ENCODE measurements around the gene PPP1R11. TPM values are rescaled to one million over a fixed set of nuclear protein-coding genes. Genes with fewer than 3 reads are reported as not detected.
"Not testable (repeated sequence)": the region's sequence is repeated elsewhere in the genome, so short reads cannot be mapped to it uniquely, and the experiment has no call there.

PPP1R11 gene
- total RNA-seq, 1 donor from 2014 or later, result 45.3 TPM

GRCh38 chr6:30111266-30111856 is 44.4 kb downstream of the PPP1R11 start:
- DNase-seq, result no peak
- no peak overlapping the region for H3K4me3 ChIP-seq
- H3K27me3 ChIP-seq (ENCODE audit: low read depth), result peaks cover 98% of the 10 kb centered on the region
- H3K9me3 ChIP-seq (replicated peaks), result no peaks in the 10 kb centered on the region
- H3K36me3 ChIP-seq, result no peaks in the 10 kb centered on the region
- TF ChIP-seq CTCF (IDR thresholded peaks at IDR 0.05; ENCODE audit: borderline replicate concordance), result no peak
- no peak overlapping the region for H3K27ac ChIP-seq (replicated peaks)
- H3K4me1 ChIP-seq, result no peaks in the 10 kb centered on the region
- intact Hi-C loops (cut with micrococcal nuclease), result no loop called here

- H3K4me3 ChIP-seq, result no peak overlapping the region
- no peak overlapping the region for H3K27ac ChIP-seq (replicated peaks)
- intact Hi-C loops (cut with micrococcal nuclease), result no loop called here
- no peaks in the 10 kb centered on the region for H3K36me3 ChIP-seq
- no peaks in the 10 kb centered on the region for H3K9me3 ChIP-seq (replicated peaks)
- DNase-seq, result no peak
- no peaks in the 10 kb centered on the region for H3K4me1 ChIP-seq
- no peak for TF ChIP-seq CTCF (IDR thresholded peaks at IDR 0.05; ENCODE audit: borderline replicate concordance)
- peaks cover 98% of the 10 kb centered on the region for H3K27me3 ChIP-seq (ENCODE audit: low read depth)
Observed at GRCh38 chr6:30112402-30112994, 45.5 kb downstream of the PPP1R11 start.

- intact Hi-C loops (cut with micrococcal nuclease), result no loop called here
Observed at GRCh38 chr6:30113003-30113759, 46.2 kb downstream of the PPP1R11 start, which contains the start of gene TRIM31. TRIM31 (minus strand) TSS chr6:30113090; CDS start chr6:30112805, 285 bp downstream.

GRCh38 chr6:30113841-30114240 is 46.8 kb downstream of the PPP1R11 start:
- Histone ChIP-seq H3K9me3 (replicated peaks) (no peaks in the 10 kb centered on the region), H3K4me3 (no peak overlapping the region), H3K36me3 (no peaks in the 10 kb centered on the region), H3K27ac (replicated peaks) (no peak overlapping the region), H3K27me3 (ENCODE audit: low read depth) (peaks cover 91% of the 10 kb centered on the region), H3K4me1 (no peaks in the 10 kb centered on the region)
- intact Hi-C loops (cut with micrococcal nuclease), result no loop called here
- TF ChIP-seq CTCF (IDR thresholded peaks at IDR 0.05; ENCODE audit: borderline replicate concordance), result no peak
- no peak for DNase-seq

More at GRCh38 chr6:30113003-30113759, 46.2 kb downstream of the PPP1R11 start, which contains the start of gene TRIM31:
- TF ChIP-seq CTCF (IDR thresholded peaks at IDR 0.05; ENCODE audit: borderline replicate concordance), result no peak
- Histone ChIP-seq H3K36me3 (no peaks in the 10 kb centered on the region), H3K4me3 (no peak within 1 kb of the TSS), H3K9me3 (replicated peaks) (no peaks in the 10 kb centered on the region), H3K4me1 (no peaks in the 10 kb centered on the region), H3K27ac (replicated peaks) (no peak within 1 kb of the TSS), H3K27me3 (ENCODE audit: low read depth) (peaks cover 98% of the 10 kb centered on the region)
- no peak for DNase-seq

- intact Hi-C loops (cut with micrococcal nuclease), result no loop called here
- Histone ChIP-seq H3K4me3 (no peak overlapping the region), H3K36me3 (no peaks in the 10 kb centered on the region), H3K9me3 (replicated peaks) (no peaks in the 10 kb centered on the region), H3K27me3 (ENCODE audit: low read depth) (peaks cover 79% of the 10 kb centered on the region), H3K4me1 (no peaks in the 10 kb centered on the region), H3K27ac (replicated peaks) (no peak overlapping the region)
- DNase-seq, result no peak
- no peak for TF ChIP-seq CTCF (IDR thresholded peaks at IDR 0.05; ENCODE audit: borderline replicate concordance)
Observed at GRCh38 chr6:30116724-30117123, 49.7 kb downstream of the PPP1R11 start.

- intact Hi-C loops (cut with micrococcal nuclease); H3K36me3 ChIP-seq; H3K27ac ChIP-seq (replicated peaks); H3K4me1 ChIP-seq; DNase-seq; H3K4me3 ChIP-seq; H3K9me3 ChIP-seq (replicated peaks): not testable (repeated sequence)
- peaks cover 79% of the 10 kb centered on the region for H3K27me3 ChIP-seq (ENCODE audit: low read depth)
Observed at GRCh38 chr6:30118691-30119090, 51.7 kb downstream of the PPP1R11 start.

All from left ventricle myocardium inferior (tissue), 1 donor.